OCI-LY7 (cell line): ENCODE results near the gene NFATC2. TPM values are rescaled to one million over a fixed set of nuclear protein-coding genes. Genes with fewer than 3 reads are reported as not detected.

Source experiments
- BruUV-seq: library from RNA; stranded (reverse); fragments of 400-500 nt; replicated peaks from 2 replicates; lab custom pipeline; 2021; lab: Mats Ljungman, UMichigan
- CTCF ChIA-PET: fragments of 300-600 bp; sonication (Branson Sonifier 250); formaldehyde crosslinking; loops from one replicate; lab custom pipeline; 2022; ENCODE audit warnings: antibody characterized with exemption; ENCODE audit not compliant: unreplicated experiment; lab: Charles Lee
- POLR2A ChIA-PET: fragments of 300-600 bp; sonication (Branson Sonifier 250); formaldehyde crosslinking; loops from one replicate; lab custom pipeline; 2022; ENCODE audit warnings: antibody characterized with exemption; lab: Charles Lee
- DNase-seq: peaks from one replicate; pipeline ENCODE4 v3.0.0-alpha.2; 2015; ENCODE audit warnings: low spot score
- H2AFZ ChIP-seq: fragments of 200-600 bp; sonication (generic), shearing (Covaris generic); 2 replicates; pipeline ENCODE4 v1.6.1; 2014; ENCODE audit warnings: mild to moderate bottlenecking, antibody characterized with exemption, low read length, moderate library complexity
- H3K27ac ChIP-seq: fragments of 200-600 bp; sonication (generic); 2 replicates; pipeline ENCODE4 v1.5.1; 2014; ENCODE audit warnings: mixed run types, low read depth, mild to moderate bottlenecking, moderate library complexity, low read length, inconsistent platforms; ENCODE audit not compliant: poor library complexity, severe bottlenecking
- H3K36me3 ChIP-seq: fragments of 200-600 bp; sonication (generic); 2 replicates; pipeline ENCODE4 v1.6.1; 2014; ENCODE audit warnings: mild to moderate bottlenecking, antibody characterized with exemption, low read length, moderate library complexity, mixed read lengths; ENCODE audit not compliant: insufficient read depth
- H3K4me1 ChIP-seq: fragments of 200-600 bp; sonication (generic); 2 replicates; pipeline ENCODE4 v1.5.1; 2014; ENCODE audit warnings: mild to moderate bottlenecking, low read length; ENCODE audit not compliant: insufficient read depth, poor library complexity, severe bottlenecking
- H3K4me2 ChIP-seq: fragments of 200-600 bp; sonication (generic); 2 replicates; pipeline ENCODE4 v1.6.1; 2014; ENCODE audit warnings: mild to moderate bottlenecking, low read length
- H3K4me3 ChIP-seq: fragments of 200-600 bp; sonication (generic); 2 replicates; pipeline ENCODE4 v1.5.1; 2014; ENCODE audit warnings: mild to moderate bottlenecking, low read depth, low read length; ENCODE audit not compliant: poor library complexity, severe bottlenecking
- H3K79me2 ChIP-seq: fragments of 200-600 bp; sonication (generic); 2 replicates; pipeline ENCODE4 v1.6.1; 2016; ENCODE audit warnings: low read depth, mild to moderate bottlenecking, low read length, moderate library complexity, mixed read lengths; ENCODE audit not compliant: insufficient read depth
- H3K9me2 ChIP-seq: fragments of 200-600 bp; sonication (generic); 2 replicates; pipeline ENCODE4 v1.6.1; 2016; ENCODE audit warnings: mild to moderate bottlenecking, low read length, mixed read lengths; ENCODE audit not compliant: insufficient read depth
- H3K9me3 ChIP-seq: fragments of 200-600 bp; sonication (generic); 2 replicates; pipeline ENCODE4 v1.6.1; 2014; ENCODE audit warnings: mild to moderate bottlenecking, mixed run types, low read length, mixed read lengths
- H4K20me1 ChIP-seq: fragments of 200-600 bp; sonication (generic); 2 replicates; pipeline ENCODE4 v1.6.1; 2014; ENCODE audit warnings: mild to moderate bottlenecking, antibody characterized with exemption, low read length, moderate library complexity, mixed read lengths; ENCODE audit not compliant: insufficient read depth
- CTCF ChIP-seq: fragments of 200-600 bp; sonication (generic); conservative IDR thresholded peaks from 2 replicates; pipeline ENCODE4 v1.5.1; 2014; ENCODE audit warnings: mild to moderate bottlenecking, antibody characterized with exemption, low read length, moderate library complexity, mixed read lengths
- EZH2phosphoT487 ChIP-seq: fragments of 200-600 bp; sonication (generic); IDR thresholded peaks from 2 replicates; pipeline ENCODE4 v1.6.1; 2018; ENCODE audit warnings: low read depth, borderline replicate concordance, mild to moderate bottlenecking, mixed run types, antibody characterized with exemption, low read length, moderate library complexity, mixed read lengths
- intact Hi-C: fragments of 100-400 bp; cut with micrococcal nuclease; formaldehyde crosslinking; loops from one replicate; pipeline ENCODE4 v1.10.0; 2022; ENCODE audit not compliant: unreplicated experiment
- total RNA-seq, 2 experiments: library from RNA; depleted of rRNA in 1 of 2; stranded (reverse); fragments of >200 nt in 1 of 2; shearing (Covaris generic) in 1 of 2; gene quantifications; 2 replicates each; pipeline ENCODE4 v1.2.3, GENCODE V29; 2014 to 2022

NFATC2 gene
- total RNA-seq, 2 experiments from 2014 or later: 12.5 to 43.8 TPM

- H2AFZ ChIP-seq: no peak overlapping the region
- ChIA-PET POLR2A (interaction anchor here (3.1 kb wide), 1 partner anchor 9 kb away, joined by 10 read pairs; no protein-coding TSS in a partner anchor), CTCF (no interaction called here)
- peaks cover 17% of the 10 kb centered on the region for H3K4me1 ChIP-seq
- H3K4me2 ChIP-seq: no peak overlapping the region
- no peaks in the 10 kb centered on the region for H3K9me3 ChIP-seq
- no peak for DNase-seq
- no peaks in the 10 kb centered on the region for H3K9me2 ChIP-seq
- intact Hi-C loops: no loop called here
- H3K27ac ChIP-seq: no peak overlapping the region
- TF ChIP-seq CTCF (no peak), EZH2phosphoT487 (no peak)
- no peaks in the 10 kb centered on the region for H4K20me1 ChIP-seq
- BruUV-seq: no TSS peak
- H3K4me3 ChIP-seq: no peak overlapping the region
- peaks cover 19% of the 10 kb centered on the region for H3K79me2 ChIP-seq
- H3K36me3 ChIP-seq: no peaks in the 10 kb centered on the region
Measured at GRCh38 chr20:51545515-51545914, 3.0 kb upstream of the NFATC2 start.

- intact Hi-C loops: loop anchor here (2.0 to 5.0 kb wide), 2 partner anchors 83 to 141 kb away; no protein-coding TSS in a partner anchor
- no peak overlapping the region for H3K27ac ChIP-seq
- ChIA-PET CTCF (interaction anchor here (0.7 to 2.0 kb wide), 3 partner anchors 40 to 171 kb away, joined by 3 to 6 read pairs (median 4); no protein-coding TSS in a partner anchor), POLR2A (interaction anchor here (0.7 to 3.1 kb wide), 6 partner anchors 8 to 156 kb away, joined by 3 to 10 read pairs (median 3); no protein-coding TSS in a partner anchor)
- TF ChIP-seq EZH2phosphoT487: no peak
- no peak for TF ChIP-seq CTCF
- no peaks in the 10 kb centered on the region for H3K9me3 ChIP-seq
- peaks cover 17% of the 10 kb centered on the region for H3K36me3 ChIP-seq
- peaks cover 38% of the 10 kb centered on the region for H3K4me1 ChIP-seq
- H3K9me2 ChIP-seq: no peaks in the 10 kb centered on the region
- H3K79me2 ChIP-seq: peaks cover 40% of the 10 kb centered on the region
- H2AFZ ChIP-seq: peak overlapping the region; percentile 75
- H3K4me3 ChIP-seq: peak overlapping the region; percentile 79
- H4K20me1 ChIP-seq: no peaks in the 10 kb centered on the region
- peak overlapping the region; percentile 95 for H3K4me2 ChIP-seq
- no peak for DNase-seq
- no TSS peak for BruUV-seq
Measured at GRCh38 chr20:51543422-51543788, 886 bp upstream of the NFATC2 start.

- no TSS peak for BruUV-seq
- DNase-seq: peak; percentile 80
Measured at GRCh38 chr20:51542033-51542570, 417 bp downstream of the NFATC2 start.

More at GRCh38 chr20:51542033-51542570, 417 bp downstream of the NFATC2 start:
- Histone ChIP-seq H3K9me2 (no peaks in the 10 kb centered on the region), H3K4me2 (peak overlapping the region; percentile 82), H3K79me2 (peaks cover 53% of the 10 kb centered on the region), H3K9me3 (no peaks in the 10 kb centered on the region), H2AFZ (no peak overlapping the region), H3K4me3 (peak overlapping the region; percentile 79), H3K36me3 (peaks cover 26% of the 10 kb centered on the region), H4K20me1 (no peaks in the 10 kb centered on the region; the same call in 1 of the 2 replicates), H3K27ac (peak overlapping the region; percentile 77), H3K4me1 (peaks cover 51% of the 10 kb centered on the region)
- CTCF ChIA-PET: interaction anchor here (0.6 to 1.7 kb wide), 5 partner anchors 72 to 1604 kb away, joined by 3 to 5 read pairs (median 4); no protein-coding TSS in a partner anchor
- TF ChIP-seq EZH2phosphoT487 (no peak), CTCF (peak; percentile 81)
- POLR2A ChIA-PET: interaction anchor here (0.5 to 3.1 kb wide), 8 partner anchors 12 to 884 kb away, joined by 3 to 10 read pairs (median 4); no protein-coding TSS in a partner anchor
- intact Hi-C loops: loop anchor here (1.0 to 5.0 kb wide), 3 partner anchors 53 to 140 kb away; no protein-coding TSS in a partner anchor
